Thyroid gland (tissue), 4 donors: ENCODE results near the gene CFAP58.

Experiments used
- POLR2A ChIP-seq, 2 donors: fragments of 450-650 bp; IDR thresholded peaks; one replicate each; pipeline ENCODE4 v1.6.1; 2017; ENCODE audit warnings: antibody characterized with exemption in 2 of 2, mild to moderate bottlenecking in 2 of 2, moderate library complexity in 1 of 2
- TF ChIP-seq, protein P1 (sequence below), 6 experiments: fragments of 200-600 bp in 3 of 6; fragments of 450-650 bp in 3 of 6; sonication (generic) in 3 of 6; IDR thresholded peaks; one replicate each; pipeline ENCODE4 v1.5.1; 2016 to 2019; ENCODE audit warnings: antibody characterized with exemption in 6 of 6, mild to moderate bottlenecking in 2 of 6, inconsistent platforms in 1 of 6, moderate library complexity in 1 of 6

DNA sequence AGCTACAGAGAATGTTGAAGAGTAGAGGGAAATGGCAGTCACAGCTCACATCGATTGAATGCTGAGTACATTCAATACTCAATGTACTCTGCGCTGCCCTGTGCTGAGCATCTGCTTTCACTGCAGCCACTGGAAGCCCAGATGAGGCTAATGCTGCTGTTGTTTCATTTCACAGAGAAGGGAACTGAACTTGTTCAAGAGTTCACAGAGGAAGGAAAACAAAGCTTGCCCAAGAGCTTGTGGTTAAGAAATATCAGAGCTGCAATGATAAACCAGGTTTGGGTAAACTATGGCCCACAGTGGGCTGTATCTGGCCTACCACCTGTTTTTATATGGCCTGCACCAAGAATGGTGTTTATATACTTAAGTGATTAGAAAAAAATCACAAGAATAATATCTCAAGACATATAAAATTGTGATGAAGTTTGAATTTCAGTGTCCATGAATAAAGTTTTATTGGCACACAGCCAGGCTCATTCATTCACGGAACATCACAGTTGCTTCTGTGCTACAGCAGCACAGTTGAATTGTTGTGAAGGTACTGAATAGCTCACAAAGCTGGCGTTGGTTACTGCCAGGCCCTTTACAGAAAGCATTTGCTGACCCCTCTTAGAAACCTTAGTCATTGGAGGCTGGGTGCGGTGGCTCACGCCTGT lies 64.1 kb downstream of the CFAP58 start:
- TF ChIP-seq, protein P1, sequence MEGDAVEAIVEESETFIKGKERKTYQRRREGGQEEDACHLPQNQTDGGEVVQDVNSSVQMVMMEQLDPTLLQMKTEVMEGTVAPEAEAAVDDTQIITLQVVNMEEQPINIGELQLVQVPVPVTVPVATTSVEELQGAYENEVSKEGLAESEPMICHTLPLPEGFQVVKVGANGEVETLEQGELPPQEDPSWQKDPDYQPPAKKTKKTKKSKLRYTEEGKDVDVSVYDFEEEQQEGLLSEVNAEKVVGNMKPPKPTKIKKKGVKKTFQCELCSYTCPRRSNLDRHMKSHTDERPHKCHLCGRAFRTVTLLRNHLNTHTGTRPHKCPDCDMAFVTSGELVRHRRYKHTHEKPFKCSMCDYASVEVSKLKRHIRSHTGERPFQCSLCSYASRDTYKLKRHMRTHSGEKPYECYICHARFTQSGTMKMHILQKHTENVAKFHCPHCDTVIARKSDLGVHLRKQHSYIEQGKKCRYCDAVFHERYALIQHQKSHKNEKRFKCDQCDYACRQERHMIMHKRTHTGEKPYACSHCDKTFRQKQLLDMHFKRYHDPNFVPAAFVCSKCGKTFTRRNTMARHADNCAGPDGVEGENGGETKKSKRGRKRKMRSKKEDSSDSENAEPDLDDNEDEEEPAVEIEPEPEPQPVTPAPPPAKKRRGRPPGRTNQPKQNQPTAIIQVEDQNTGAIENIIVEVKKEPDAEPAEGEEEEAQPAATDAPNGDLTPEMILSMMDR (IDR thresholded peaks at IDR 0.05), result no peak
- TF ChIP-seq POLR2A (IDR thresholded peaks at IDR 0.05), result no peak
